HG03139 (cell line): ENCODE measurements around the gene SLC6A3.

Source experiments
- ATAC-seq: cut with Tn5 transposase; IDR thresholded peaks from one replicate; pipeline ENCODE4 v1.9.1; 2021; ENCODE audit not compliant: unreplicated experiment

Gene SLC6A3

GRCh38 chr5:1445313-1445688 is at the start of gene SLC6A3:
Gene SLC6A3 (minus strand): TSS chr5:1445440. CDS start chr5:1443197, 2,243 bp downstream.
- ATAC-seq, result no peak

DNA sequence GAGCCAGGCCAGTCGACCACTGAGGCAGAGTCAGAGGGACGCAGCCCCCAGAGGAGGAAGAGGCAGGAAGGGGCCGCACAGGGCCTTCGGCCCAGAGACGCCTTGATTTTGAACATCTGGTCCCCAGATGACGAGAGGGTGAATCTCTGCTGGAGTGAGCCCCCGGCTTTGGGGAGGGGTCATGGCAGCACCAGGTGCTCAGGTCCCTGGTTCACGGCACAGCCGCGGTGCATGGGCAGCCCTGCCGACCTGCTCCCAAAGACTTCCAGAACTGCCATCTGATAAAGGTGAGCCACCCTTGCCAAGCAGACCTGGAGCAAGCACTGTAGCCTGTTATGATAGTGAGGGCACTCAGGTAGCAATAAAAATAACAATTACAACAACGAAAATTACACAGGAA is 48.7 kb upstream of the SLC6A3 start:
- ATAC-seq, result no peak

DNA sequence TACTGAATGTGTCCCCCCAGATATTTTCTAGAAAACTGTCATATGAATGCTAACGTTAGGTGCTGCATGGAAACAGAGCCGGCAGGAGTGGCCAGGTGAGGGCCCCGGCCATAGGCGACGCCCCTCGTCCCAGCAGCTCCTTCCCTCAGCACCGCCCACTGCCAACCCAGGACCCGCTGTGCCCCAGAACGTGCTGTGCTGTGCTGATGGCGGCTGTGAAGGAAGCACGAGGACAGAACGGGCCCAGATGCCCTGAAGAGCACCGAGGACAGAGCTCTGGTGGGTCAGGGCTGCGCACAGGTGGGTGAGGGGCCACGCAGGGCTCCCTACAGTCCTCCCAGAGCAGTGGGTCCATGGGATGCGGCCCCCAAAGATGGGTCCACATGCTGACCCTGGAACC is 48.2 kb upstream of the SLC6A3 start:
- ATAC-seq, result no peak

- ATAC-seq, result no peak
These were observed 47.5 kb upstream of the SLC6A3 start for GRCh38 chr5:1492757-1493156.

DNA sequence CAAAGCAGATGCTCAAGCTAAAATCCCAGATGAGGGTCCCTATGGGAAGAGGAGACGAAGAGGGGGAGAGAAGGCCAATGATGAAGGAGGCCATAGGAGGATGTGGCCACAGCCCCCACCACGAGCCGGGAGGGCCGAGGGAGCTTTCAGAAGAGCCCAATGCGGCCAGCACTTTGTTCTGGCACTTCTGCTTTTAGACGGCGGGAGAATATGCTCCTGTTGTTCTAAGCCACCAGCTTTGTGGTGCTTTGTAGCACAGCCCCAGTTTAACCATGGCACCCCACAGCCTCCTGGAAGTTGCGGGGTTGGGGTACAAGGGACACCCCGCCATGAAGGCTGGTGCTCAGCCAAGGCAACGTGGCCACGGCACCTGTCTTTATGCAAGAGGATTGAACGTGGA is 45.1 kb upstream of the SLC6A3 start:
- ATAC-seq, result no peak

GRCh38 chr5:1489754-1490153 is 44.5 kb upstream of the SLC6A3 start:
- no peak for ATAC-seq

DNA sequence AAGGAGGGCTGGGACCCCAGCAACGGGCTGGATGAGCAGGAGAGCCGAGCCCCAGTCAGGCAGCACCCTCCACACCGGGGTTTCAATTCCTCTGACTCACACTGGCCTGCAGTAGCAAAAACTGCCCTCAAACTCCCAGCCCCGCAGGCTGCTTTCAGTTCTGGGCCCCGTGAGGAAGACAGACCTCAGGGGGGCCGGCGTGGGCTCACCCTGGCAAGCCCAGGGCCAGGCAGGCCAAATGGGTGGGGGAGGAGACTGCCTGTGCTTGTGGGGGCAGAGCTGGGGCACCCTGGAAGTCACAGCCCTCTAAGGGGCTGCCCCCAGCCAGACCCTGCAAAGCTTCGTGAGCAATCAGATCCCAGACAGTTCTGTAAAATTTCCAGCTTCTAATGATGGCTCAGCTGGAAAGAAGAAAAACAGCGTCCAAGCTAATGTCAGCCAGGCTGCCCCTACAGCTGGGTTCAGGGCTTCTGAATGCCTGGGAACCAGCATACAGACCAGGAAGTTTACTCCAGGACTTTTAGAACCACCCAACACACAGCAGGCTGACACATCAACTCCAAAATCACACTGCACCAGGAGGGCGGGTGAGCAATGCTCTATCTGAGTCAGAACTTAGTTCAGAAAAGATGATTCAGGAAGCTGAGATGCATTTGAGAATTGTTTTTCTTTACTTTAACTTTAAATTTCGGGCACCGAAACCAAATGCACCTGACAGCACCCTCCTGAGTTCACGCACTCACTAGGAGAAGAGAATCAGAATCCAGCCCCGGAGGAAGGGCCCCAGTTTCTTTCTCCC is 43.8 kb upstream of the SLC6A3 start:
- peak; percentile 40 for ATAC-seq

DNA sequence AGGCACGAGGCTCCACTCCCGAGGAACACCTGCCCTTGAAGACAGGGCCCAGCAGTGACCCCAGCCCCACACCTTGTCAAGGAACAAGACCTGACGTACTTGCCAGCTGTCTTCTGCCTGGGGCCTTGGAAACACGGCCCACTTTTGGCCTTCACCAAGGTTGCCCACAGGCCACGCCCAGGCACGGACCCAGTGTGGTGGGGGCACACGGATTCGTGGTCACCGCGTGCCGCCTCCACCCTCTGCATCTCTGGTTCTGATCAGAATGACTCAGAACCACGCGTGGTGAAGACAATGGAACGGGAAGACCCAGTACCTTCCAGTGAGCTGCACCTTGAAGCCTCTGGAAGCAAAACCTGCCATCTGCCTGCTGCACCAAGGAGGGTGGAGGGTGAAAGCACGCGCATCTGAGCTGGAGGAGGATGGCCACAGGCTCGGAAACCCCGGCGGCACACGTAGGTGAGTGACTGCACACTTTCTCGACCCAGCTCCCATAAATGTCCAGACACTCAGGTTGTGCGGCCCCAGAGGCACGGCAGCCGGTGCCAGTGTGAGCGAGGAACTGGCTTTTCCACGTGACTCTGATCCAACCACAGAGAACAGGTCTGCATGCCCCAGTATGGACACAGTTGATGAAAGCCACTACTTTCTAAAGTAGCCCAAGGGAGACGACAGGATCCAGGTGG is 42.0 kb upstream of the SLC6A3 start:
- no peak for ATAC-seq

DNA sequence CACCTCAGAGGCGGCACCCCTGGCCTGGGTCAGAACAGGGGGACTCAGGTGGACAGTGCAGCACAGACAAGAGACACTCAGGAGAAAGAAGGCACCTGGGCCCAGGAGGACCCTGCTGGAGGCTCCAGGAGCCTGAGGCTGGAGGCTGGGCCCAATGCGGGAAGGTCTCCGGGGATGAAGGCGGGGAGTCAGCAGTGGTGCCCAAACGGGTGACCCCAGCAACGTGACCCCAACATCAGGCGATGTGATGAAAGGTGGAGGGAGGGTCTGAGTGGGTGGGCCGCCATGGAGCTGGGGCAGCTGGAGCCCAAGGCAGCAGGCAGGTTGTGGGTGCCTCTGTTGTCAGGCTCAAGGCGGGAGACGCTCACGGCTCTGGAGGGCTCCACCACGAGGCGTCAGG is 41.0 kb upstream of the SLC6A3 start:
- ATAC-seq, result no peak

- ATAC-seq, result no peak
These were observed 40.4 kb upstream of the SLC6A3 start for GRCh38 chr5:1485579-1486118.

GRCh38 chr5:1484730-1485578 is 39.7 kb upstream of the SLC6A3 start:
- peak; percentile 43 for ATAC-seq

- ATAC-seq, result no peak
These were observed 38.9 kb upstream of the SLC6A3 start for GRCh38 chr5:1483856-1484729.

DNA sequence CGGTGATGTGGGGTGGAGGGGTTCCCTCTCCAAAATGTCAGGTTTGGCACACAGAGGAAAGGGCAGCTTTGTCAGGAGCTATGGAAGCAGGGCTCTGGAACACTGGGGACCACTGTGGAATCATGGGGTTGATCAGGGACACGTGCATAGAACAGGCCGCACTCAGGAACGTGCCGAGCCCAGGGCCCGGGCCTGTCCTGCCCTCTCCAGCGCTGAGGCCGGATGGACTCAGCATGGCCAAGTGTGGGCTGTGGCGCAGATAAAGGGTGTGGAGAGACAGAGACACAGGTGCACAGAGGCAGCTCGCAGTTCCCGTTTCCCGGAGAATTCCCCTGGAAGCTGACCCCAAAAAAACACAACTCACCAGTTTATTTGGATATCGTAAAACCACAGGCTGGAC is 37.8 kb upstream of the SLC6A3 start:
- ATAC-seq, result no peak

GRCh38 chr5:1481959-1482331 is 36.7 kb upstream of the SLC6A3 start:
- ATAC-seq, result no peak

DNA sequence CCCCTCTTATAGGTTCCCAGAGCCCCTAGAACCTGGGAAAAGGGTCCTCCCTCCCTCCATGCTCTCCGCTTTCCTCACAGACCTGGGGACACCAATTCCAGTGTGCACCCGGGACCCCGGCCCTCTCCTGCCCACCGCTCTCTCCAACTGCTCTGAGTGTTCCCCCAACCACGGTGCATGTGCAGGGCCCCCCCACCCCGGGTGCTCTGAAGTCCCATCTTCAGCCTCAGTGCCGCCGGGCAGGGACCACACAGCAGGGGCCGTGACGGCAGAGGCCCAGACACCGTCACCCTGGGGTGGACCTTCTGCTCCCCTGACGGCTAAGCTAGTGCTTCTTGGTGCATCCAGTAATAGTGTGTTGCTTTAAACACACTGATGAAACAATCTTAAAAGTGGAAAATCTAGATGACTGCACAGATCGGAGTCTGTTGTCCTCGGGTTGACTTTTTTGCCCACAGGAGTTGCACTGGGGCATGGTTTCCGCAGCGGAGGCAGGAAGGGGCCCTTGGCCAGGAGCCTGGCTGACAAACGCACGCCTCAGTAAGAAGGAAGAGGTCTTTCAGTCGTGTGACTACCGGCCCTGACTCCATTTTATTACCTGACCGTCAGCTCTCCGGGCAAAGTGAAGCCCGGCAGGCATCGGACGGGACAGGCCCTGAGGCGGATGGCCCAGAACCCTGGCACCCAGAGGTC is 36.2 kb upstream of the SLC6A3 start:
- ATAC-seq, result no peak

DNA sequence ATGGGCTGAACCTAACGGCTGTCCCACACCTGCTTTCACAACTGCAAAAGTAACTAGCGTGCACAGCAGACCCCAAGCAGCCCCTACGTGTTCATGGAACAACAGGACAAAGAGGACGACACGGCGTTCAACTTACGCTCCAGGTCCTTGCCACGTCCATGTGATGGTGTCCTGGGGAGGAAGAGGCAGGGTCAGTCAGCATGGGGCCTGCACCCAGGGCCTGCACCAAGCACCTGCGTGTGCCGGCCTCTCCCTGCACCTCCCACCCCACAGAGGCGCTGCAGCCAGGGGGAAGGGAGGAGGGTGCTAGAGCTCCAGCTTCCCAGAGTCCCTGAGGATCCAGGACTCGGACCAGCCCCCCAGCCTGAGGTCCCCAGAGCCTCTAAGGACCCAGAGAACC is 35.6 kb upstream of the SLC6A3 start:
- ATAC-seq, result no peak

DNA sequence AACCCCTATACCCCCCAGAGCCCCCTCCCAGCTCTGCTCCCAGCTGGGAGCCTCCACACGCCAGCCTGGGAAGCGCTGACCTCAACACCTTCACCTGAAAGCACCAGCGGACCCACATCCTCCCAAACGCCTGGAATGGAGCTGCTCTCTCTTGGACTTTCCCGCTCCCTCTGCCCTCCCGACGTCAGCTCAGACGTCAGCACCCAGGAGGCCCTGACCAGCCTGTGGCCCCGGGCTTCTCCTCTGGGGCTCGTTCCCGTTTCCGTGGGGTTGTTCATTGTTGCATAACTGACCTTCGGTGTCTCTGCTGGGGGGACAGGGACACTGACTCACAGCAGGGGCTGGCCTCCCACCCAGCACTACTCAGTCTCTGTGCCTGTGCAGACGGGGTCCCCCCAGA is 35.0 kb upstream of the SLC6A3 start:
- no peak for ATAC-seq

GRCh38 chr5:1479581-1480188 is 34.4 kb upstream of the SLC6A3 start:
- ATAC-seq, result no peak

GRCh38 chr5:1479066-1479465 is 33.8 kb upstream of the SLC6A3 start:
- no peak for ATAC-seq
